Mononuclear cell (primary cell): ENCODE data around the gene HAUS7. TPM values are rescaled to one million over a fixed set of nuclear protein-coding genes. Genes with fewer than 3 reads are reported as not detected.

ENCODE experiments used
- H3K27me3 ChIP-seq: 2 replicates; pipeline ENCODE4 v1.6.0; 2011; ENCODE audit warnings: low read length, control low read depth; ENCODE audit not compliant: insufficient read depth
- H3K4me1 ChIP-seq: 2 replicates; pipeline ENCODE4 v1.5.1; 2011; ENCODE audit warnings: mild to moderate bottlenecking, low read length, control low read depth; ENCODE audit not compliant: insufficient read depth
- H3K4me3 ChIP-seq: 2 replicates; pipeline ENCODE4 v1.5.1; 2011; ENCODE audit warnings: mild to moderate bottlenecking, low read length, moderate library complexity
- H3K9me3 ChIP-seq: 2 replicates; pipeline ENCODE4 v1.5.1; 2011; ENCODE audit warnings: low read depth, mild to moderate bottlenecking, control low read depth, low read length
- total RNA-seq: library from RNA; depleted of rRNA; stranded (reverse); fragments of >200 nt; gene quantifications from one replicate; pipeline ENCODE4 v1.2.3, GENCODE V29; 2012

The HAUS7 gene
- total RNA-seq, 1 donor = 11.8 TPM

GRCh38 chrX:153491918-153492317, 21.5 kb upstream of the HAUS7 start:
- no peak overlapping the region for H3K4me3 ChIP-seq
- H3K4me1 ChIP-seq = no peaks in the 10 kb centered on the region
- no peaks in the 10 kb centered on the region for H3K27me3 ChIP-seq
- H3K9me3 ChIP-seq = no peaks in the 10 kb centered on the region

GRCh38 chrX:153491351-153491914, 21.1 kb upstream of the HAUS7 start:
- H3K27me3 ChIP-seq = no peaks in the 10 kb centered on the region
- H3K4me1 ChIP-seq = no peaks in the 10 kb centered on the region
- no peak overlapping the region for H3K4me3 ChIP-seq
- H3K9me3 ChIP-seq = no peaks in the 10 kb centered on the region

- Histone ChIP-seq H3K9me3 (no peaks in the 10 kb centered on the region), H3K27me3 (no peaks in the 10 kb centered on the region), H3K4me3 (no peak overlapping the region), H3K4me1 (no peaks in the 10 kb centered on the region)
These were observed 20.0 kb upstream of the HAUS7 start for GRCh38 chrX:153490217-153490930.

GRCh38 chrX:153488231-153488914, 18.0 kb upstream of the HAUS7 start:
- no peaks in the 10 kb centered on the region for H3K4me1 ChIP-seq
- no peaks in the 10 kb centered on the region for H3K27me3 ChIP-seq
- H3K9me3 ChIP-seq = no peaks in the 10 kb centered on the region
- no peak overlapping the region for H3K4me3 ChIP-seq

GRCh38 chrX:153487590-153488071, 17.3 kb upstream of the HAUS7 start:
- Histone ChIP-seq H3K4me3 (no peak overlapping the region), H3K9me3 (no peaks in the 10 kb centered on the region), H3K4me1 (no peaks in the 10 kb centered on the region), H3K27me3 (no peaks in the 10 kb centered on the region)

- Histone ChIP-seq H3K9me3 (no peaks in the 10 kb centered on the region), H3K4me1 (no peaks in the 10 kb centered on the region)
These were observed 15.8 kb upstream of the HAUS7 start for GRCh38 chrX:153486171-153486570.

GRCh38 chrX:153485396-153486080, 15.2 kb upstream of the HAUS7 start:
- Histone ChIP-seq H3K4me1 (no peaks in the 10 kb centered on the region), H3K4me3 (no peak overlapping the region), H3K27me3 (no peaks in the 10 kb centered on the region), H3K9me3 (no peaks in the 10 kb centered on the region)

More at GRCh38 chrX:153486171-153486570, 15.8 kb upstream of the HAUS7 start:
- no peaks in the 10 kb centered on the region for H3K27me3 ChIP-seq
- H3K4me3 ChIP-seq = no peak overlapping the region

- Histone ChIP-seq H3K4me1 (no peaks in the 10 kb centered on the region), H3K27me3 (no peaks in the 10 kb centered on the region), H3K9me3 (no peaks in the 10 kb centered on the region), H3K4me3 (no peak overlapping the region)
These were observed 12.1 kb upstream of the HAUS7 start for GRCh38 chrX:153482376-153483015.

- Histone ChIP-seq H3K9me3 (no peaks in the 10 kb centered on the region), H3K4me3 (no peak overlapping the region), H3K4me1 (no peaks in the 10 kb centered on the region), H3K27me3 (no peaks in the 10 kb centered on the region)
These were observed 10.7 kb upstream of the HAUS7 start for GRCh38 chrX:153481043-153481442.

- H3K4me1 ChIP-seq = peaks cover 4% of the 10 kb centered on the region
- no peaks in the 10 kb centered on the region for H3K27me3 ChIP-seq
- H3K4me3 ChIP-seq = no peak overlapping the region
- H3K9me3 ChIP-seq = no peaks in the 10 kb centered on the region
These were observed 8.4 kb upstream of the HAUS7 start for GRCh38 chrX:153478746-153479145.

- Histone ChIP-seq H3K9me3 (no peaks in the 10 kb centered on the region), H3K4me3 (no peak overlapping the region), H3K27me3 (no peaks in the 10 kb centered on the region), H3K4me1 (peaks cover 4% of the 10 kb centered on the region)
These were observed 7.5 kb upstream of the HAUS7 start for GRCh38 chrX:153477901-153478300.

- Histone ChIP-seq H3K4me1 (peaks cover 4% of the 10 kb centered on the region), H3K27me3 (no peaks in the 10 kb centered on the region)
These were observed 7.0 kb upstream of the HAUS7 start for GRCh38 chrX:153477364-153477857.

GRCh38 chrX:153476666-153477363, 6.4 kb upstream of the HAUS7 start:
- Histone ChIP-seq H3K9me3 (no peaks in the 10 kb centered on the region), H3K4me3 (no peak overlapping the region), H3K27me3 (no peaks in the 10 kb centered on the region), H3K4me1 (peaks cover 4% of the 10 kb centered on the region)

More at GRCh38 chrX:153477364-153477857, 7.0 kb upstream of the HAUS7 start:
- Histone ChIP-seq H3K9me3 (no peaks in the 10 kb centered on the region), H3K4me3 (no peak overlapping the region)

GRCh38 chrX:153475751-153476281, 5.4 kb upstream of the HAUS7 start:
- Histone ChIP-seq H3K27me3 (no peaks in the 10 kb centered on the region), H3K9me3 (no peaks in the 10 kb centered on the region), H3K4me3 (no peak overlapping the region), H3K4me1 (peaks cover 4% of the 10 kb centered on the region)
